NB4 (cell line): Measurements from ENCODE around the gene FUZ.

Experiments used
- DNase-seq: peaks from one replicate; pipeline ENCODE4 v3.0.0; 2010; ENCODE audit warnings: low read depth
- H3K4me3 ChIP-seq: one replicate; pipeline ENCODE4 v1.5.1; 2011; ENCODE audit warnings: mild to moderate bottlenecking, low read depth, low read length, moderate library complexity
- MAX ChIP-seq: IDR thresholded peaks from 2 replicates; pipeline ENCODE4 v1.6.1; 2011; ENCODE audit warnings: low read depth, low read length
- MYC ChIP-seq: IDR thresholded peaks from 2 replicates; pipeline ENCODE4 v1.6.1; 2011; ENCODE audit warnings: low read depth, low read length
- POLR2A ChIP-seq: IDR thresholded peaks from 2 replicates; pipeline ENCODE4 v1.6.1; 2011; ENCODE audit warnings: mild to moderate bottlenecking; ENCODE audit not compliant: insufficient read length; ENCODE audit errors: extremely low read depth
- TF ChIP-seq, protein P1 (sequence below): IDR thresholded peaks from one replicate; pipeline ENCODE4 v1.5.1; 2012; ENCODE audit warnings: low read depth, low read length

The FUZ gene

GRCh38 chr19:49806620-49806959, 6.5 kb downstream of the FUZ start:
- no peak for DNase-seq
- TF ChIP-seq MYC (no peak), POLR2A (no peak), MAX (no peak)
- TF ChIP-seq, protein P1, sequence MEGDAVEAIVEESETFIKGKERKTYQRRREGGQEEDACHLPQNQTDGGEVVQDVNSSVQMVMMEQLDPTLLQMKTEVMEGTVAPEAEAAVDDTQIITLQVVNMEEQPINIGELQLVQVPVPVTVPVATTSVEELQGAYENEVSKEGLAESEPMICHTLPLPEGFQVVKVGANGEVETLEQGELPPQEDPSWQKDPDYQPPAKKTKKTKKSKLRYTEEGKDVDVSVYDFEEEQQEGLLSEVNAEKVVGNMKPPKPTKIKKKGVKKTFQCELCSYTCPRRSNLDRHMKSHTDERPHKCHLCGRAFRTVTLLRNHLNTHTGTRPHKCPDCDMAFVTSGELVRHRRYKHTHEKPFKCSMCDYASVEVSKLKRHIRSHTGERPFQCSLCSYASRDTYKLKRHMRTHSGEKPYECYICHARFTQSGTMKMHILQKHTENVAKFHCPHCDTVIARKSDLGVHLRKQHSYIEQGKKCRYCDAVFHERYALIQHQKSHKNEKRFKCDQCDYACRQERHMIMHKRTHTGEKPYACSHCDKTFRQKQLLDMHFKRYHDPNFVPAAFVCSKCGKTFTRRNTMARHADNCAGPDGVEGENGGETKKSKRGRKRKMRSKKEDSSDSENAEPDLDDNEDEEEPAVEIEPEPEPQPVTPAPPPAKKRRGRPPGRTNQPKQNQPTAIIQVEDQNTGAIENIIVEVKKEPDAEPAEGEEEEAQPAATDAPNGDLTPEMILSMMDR = no peak
- no peak overlapping the region for H3K4me3 ChIP-seq

GRCh38 chr19:49805822-49806619, 7.1 kb downstream of the FUZ start:
- no peak overlapping the region for H3K4me3 ChIP-seq
- no peak for DNase-seq
- TF ChIP-seq POLR2A (no peak), MAX (no peak), MYC (no peak)
- TF ChIP-seq, protein P1 = no peak

DNA sequence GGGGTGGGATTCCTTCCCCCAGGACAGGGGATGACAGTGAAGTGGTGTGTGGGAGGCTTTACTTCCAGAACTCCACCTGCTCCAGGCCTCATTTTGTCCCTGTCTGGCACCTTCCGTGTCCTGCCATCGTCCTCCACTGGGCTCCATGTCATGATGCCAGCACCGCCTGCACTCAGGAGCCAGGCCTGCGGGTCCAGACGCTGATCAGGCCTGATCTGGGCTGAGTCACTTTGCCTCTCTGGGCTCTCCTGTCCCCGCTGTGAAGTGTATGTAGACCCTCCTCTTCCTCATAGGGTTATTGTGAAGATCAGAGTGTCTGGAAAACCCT, 9.6 kb downstream of the FUZ start:
- no peak for DNase-seq
- TF ChIP-seq MAX = no peak
- no peak for TF ChIP-seq MYC
- TF ChIP-seq, protein P1 = no peak
- TF ChIP-seq POLR2A = no peak
- no peak overlapping the region for H3K4me3 ChIP-seq

DNA sequence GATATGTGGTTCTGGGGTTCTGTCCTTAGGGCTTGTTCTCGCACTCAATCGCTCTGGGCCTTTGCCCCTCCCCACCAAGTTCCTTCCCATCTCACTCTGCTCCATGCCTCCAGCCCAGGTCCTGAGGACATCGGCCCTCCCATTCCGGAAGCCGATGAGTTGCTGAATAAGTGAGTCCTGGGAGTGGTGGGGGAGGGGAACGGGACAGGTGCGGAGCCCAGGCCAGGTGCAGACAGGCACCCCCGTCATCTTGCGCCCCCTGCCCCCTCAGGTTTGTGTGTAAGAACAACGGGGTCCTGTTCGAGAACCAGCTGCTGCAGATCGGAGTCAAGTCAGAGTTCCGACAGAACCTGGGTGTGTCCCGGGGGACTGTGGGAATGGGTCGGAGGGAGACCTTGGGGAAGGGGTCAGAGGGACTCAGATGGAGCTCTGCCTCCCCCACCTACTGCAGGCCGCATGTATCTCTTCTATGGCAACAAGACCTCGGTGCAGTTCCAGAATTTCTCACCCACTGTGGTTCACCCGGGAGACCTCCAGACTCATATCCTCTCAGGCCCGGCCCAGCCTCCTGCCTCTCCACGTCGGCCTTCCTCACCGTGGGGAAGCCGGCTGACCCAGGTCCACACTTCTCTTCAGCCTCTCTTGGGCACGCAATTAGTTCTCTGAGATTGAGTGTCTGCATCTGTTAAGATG, 10.1 kb downstream of the FUZ start:
- no peak for DNase-seq
- TF ChIP-seq MAX (no peak), POLR2A (no peak), MYC (no peak)
- TF ChIP-seq, protein P1 = no peak
- H3K4me3 ChIP-seq = no peak overlapping the region

DNA sequence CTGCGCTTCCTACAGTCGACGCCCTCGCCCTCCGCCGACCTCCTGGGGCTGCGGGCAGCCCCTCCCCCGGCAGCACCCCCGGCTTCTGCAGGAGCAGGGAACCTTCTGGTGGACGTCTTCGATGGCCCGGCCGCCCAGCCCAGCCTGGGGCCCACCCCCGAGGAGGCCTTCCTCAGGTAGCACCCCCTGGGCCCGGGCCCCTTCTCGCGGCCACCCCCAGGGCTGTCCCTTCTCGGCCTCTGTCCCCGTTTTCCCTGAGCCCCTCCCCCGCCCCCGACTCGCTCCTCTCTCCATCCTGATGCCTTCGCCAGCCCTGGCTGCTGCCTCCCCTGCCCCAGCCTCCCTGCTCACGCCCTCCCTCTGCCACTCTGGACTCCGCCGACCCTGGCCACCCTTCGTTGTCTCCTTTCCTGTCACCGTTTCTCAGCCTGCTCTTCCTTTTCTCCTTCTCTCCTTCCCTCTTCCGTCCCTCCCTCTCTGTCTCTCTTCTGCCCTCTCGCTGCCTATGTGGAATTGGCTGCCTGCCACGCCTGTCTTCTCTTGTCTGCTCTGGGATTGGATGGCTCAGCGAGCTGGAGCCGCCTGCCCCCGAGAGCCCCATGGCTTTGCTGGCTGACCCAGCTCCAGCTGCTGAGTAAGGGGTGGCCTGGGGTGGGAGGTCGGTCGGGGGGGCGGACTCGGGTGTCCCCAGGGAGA, 11.0 kb downstream of the FUZ start:
- no peak for DNase-seq
- no peak for TF ChIP-seq MAX
- TF ChIP-seq, protein P1 = no peak
- TF ChIP-seq POLR2A = no peak
- no peak for TF ChIP-seq MYC
- H3K4me3 ChIP-seq = no peak overlapping the region
